ENCODE data around the gene ZNF844. TPM values are rescaled to one million over a fixed set of nuclear protein-coding genes. Genes with fewer than 3 reads are reported as not detected.
A peak's percentile ranks its signal among the peaks of the same experiment; 100 is the strongest.
"Not testable (repeated sequence)": the region's sequence is repeated elsewhere in the genome, so short reads cannot be mapped to it uniquely, and the experiment has no call there.

ZNF844 gene
- total RNA-seq, 1 donor, result 2.0 TPM

DNA sequence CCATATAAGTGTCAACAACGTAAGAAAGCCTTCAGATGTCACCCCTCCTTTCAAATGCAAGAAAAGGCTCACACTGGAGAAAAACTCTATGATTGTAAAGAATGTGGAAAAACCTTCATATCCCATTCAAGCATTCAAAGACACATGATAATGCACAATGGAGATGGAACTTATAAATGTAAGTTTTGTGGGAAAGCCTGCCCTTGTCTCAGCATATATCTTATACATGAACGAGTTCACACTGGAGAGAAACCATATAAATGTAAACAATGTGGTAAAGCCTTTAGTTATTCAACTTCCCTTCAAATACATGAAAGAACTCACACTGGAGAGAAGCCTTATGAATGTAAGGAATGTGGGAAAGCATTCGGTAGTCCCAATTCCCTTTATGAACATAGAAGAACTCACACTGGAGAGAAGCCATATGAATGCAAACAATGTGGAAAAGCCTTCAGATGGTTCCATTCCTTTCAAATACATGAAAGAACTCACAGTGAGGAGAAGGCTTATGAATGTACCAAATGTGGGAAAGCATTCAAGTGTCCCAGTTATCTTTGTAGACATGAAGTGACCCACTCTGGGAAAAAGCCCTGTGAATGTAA, 11.1 kb downstream of the ZNF844 start:
- DNase-seq (ENCODE audit: low read depth), result no peak
- TF ChIP-seq, protein P1, sequence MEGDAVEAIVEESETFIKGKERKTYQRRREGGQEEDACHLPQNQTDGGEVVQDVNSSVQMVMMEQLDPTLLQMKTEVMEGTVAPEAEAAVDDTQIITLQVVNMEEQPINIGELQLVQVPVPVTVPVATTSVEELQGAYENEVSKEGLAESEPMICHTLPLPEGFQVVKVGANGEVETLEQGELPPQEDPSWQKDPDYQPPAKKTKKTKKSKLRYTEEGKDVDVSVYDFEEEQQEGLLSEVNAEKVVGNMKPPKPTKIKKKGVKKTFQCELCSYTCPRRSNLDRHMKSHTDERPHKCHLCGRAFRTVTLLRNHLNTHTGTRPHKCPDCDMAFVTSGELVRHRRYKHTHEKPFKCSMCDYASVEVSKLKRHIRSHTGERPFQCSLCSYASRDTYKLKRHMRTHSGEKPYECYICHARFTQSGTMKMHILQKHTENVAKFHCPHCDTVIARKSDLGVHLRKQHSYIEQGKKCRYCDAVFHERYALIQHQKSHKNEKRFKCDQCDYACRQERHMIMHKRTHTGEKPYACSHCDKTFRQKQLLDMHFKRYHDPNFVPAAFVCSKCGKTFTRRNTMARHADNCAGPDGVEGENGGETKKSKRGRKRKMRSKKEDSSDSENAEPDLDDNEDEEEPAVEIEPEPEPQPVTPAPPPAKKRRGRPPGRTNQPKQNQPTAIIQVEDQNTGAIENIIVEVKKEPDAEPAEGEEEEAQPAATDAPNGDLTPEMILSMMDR (IDR thresholded peaks at IDR 0.05; ENCODE audit: insufficient read depth, low read length), result no peak
- no peak overlapping the region for H3K4me3 ChIP-seq (ENCODE audit: low read depth, low read length)

DNA sequence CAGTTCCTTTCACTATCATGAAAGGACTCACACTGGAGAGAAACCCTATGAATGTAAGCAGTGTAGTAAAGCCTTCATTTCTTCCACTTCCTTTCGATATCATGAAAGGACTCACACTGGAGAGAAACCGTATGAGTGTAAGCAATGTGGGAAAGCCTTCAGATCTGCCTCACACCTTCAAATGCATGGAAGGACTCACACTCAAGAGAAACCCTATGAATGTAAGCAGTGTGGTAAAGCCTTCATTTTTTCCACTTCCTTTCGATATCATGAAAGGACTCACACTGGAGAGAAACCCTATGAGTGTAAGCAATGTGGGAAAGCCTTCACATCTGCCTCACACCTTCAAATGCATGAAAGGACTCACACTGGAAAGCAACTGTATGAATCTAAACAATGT, 11.8 kb downstream of the ZNF844 start:
- not testable (repeated sequence) for DNase-seq (ENCODE audit: low read depth)

DNA sequence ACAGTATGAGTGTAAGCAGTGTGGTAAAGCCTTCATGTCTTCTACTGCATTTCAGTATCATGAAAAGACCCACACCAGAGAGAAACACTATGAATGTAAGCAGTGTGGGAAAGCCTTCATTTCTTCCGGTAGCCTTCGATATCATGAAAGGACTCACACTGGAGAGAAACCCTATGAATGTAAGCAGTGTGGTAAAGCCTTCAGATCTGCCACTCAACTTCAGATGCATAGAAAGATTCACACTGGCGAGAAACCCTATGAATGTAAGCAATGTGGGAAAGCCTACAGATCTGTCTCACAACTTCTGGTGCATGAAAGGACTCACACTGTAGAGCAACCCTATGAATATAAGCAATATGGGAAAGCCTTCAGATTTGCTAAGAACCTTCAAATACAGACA, 12.8 kb downstream of the ZNF844 start:
- TF ChIP-seq, protein P1 (IDR thresholded peaks at IDR 0.05; ENCODE audit: insufficient read depth, low read length), result no peak
- no peak for DNase-seq (ENCODE audit: low read depth)
- H3K4me3 ChIP-seq (ENCODE audit: low read depth, low read length), result no peak overlapping the region

More for the DNA sequence above, 11.8 kb downstream of the ZNF844 start:
- not testable (repeated sequence) for H3K4me3 ChIP-seq (ENCODE audit: low read depth, low read length)

DNA sequence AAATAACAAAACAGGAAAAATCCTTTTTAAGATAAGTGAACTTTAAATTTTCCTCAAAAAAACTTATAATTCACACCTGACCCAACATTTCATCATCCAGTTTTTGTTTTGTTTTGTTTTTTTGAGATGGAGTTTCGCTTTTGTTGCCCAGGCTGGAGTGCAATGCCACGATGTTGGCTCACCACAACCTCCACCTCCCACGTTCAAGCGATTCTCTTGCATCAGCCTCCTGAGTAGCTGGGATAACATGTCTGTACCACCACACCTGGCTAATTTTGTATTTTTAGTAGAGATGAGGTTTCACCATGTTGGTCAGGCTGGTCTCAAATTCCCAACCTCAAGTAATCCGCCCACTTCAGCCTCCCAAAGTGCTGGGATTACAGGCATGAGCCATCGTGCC, 18.8 kb downstream of the ZNF844 start:
- DNase-seq (ENCODE audit: low read depth); H3K4me3 ChIP-seq (ENCODE audit: low read depth, low read length): not testable (repeated sequence)

DNA sequence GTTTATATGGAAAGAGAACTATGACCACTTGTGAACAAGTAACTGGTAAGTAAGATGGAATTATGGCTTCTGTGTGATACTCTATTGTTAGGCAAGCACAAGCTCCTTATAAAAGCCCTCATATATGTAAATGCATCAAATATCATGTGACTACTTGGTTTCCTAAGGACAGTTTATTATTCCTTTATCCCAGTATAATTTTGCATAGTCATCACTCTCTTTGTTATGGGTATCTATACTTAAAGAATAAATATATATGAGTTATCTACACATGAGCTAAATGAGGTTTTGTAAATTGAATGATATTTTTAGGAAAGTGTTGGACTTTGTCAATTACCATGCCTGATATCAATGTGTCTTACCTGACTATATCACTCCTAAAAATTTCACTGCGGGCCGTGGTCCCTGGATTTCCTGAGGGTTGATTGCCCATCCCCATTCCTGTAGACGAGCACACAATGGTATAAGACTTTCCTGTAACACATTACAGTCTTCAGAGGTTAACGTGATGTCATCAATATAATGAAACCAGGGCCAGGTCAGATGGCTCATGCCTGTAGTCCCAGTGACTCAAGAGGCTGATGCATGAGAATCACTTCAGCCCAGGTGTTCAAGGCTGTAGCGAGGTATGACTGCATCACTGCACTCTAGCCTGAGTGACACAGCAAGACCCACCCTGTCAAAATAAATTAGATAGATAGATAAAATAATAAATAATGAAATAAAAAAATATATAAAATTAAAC, 20.7 kb downstream of the ZNF844 start:
- TF ChIP-seq, protein P1 (IDR thresholded peaks at IDR 0.05; ENCODE audit: insufficient read depth, low read length), result no peak
- DNase-seq (ENCODE audit: low read depth), result no peak

DNA sequence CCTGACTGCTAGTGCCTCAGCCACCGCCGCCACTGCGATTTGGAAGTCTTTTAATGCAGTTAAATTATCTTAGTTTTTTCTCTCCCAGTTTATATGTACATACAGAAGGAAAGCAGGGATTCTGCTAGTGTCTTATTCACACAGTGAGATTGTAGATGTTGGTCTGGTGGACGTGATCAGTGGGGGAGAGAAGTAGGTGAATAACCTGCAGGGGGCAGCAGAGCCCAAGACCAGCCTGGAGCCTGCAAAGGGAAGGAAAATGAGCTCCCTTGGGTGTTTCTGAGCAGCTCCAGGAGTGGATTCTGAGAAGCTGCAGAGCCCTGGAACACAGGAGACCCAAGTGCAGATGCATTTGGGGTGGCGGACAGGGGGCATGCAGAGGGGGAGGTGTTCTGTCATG, 26.3 kb downstream of the ZNF844 start:
- TF ChIP-seq, protein P1 (IDR thresholded peaks at IDR 0.05; ENCODE audit: insufficient read depth, low read length), result peak; percentile 65

More for the DNA sequence above, 20.7 kb downstream of the ZNF844 start:
- no peak overlapping the region for H3K4me3 ChIP-seq (ENCODE audit: low read depth, low read length)

DNA sequence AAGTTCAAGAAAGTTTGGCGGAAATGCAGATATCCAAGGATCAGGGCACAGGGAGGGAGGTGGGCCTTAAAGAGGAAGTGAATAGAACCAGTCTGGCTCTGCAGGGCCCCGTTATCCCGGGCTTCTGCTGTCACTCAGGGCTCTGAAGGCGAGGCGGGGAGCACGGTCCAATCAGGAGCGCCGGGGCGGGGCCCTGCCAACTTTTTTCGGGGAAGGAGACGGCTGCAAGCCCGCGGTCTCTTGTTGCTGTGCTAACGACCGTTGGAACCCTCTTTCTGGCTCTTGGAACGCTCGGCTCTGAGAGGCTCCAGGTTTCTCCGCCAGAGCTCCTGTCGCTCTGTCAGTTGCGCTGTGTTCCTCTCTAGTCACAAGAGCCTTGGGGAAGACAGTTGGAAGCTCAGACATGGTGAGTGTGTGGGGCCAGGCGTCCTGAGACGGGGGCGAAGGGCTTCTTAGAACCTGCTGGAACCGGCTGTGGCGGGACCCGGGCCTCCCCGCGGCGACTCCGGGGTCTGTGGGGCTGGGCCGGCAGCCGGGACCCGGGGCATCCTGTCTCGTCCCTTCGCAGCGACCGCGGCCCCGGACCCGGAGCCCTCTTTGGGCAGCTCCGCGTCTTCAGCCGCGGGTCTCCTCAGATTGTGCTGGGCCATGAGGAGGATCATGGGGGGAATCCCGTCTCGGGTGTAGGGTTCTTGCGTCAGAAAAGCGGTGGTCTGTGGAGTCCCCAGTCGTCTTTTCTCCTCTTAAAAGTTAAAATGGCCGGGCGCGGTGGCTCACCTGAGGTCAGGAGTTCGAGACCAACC, 27.7 kb downstream of the ZNF844 start:
- peak overlapping the region; percentile 75 for H3K4me3 ChIP-seq (ENCODE audit: low read depth, low read length)
- peak; percentile 79 for DNase-seq (ENCODE audit: low read depth)
- TF ChIP-seq, protein P1 (IDR thresholded peaks at IDR 0.05; ENCODE audit: insufficient read depth, low read length), result no peak

More for the DNA sequence above, 26.3 kb downstream of the ZNF844 start:
- DNase-seq (ENCODE audit: low read depth), result peak; percentile 70
- H3K4me3 ChIP-seq (ENCODE audit: low read depth, low read length), result no peak overlapping the region

Measured in fibroblast of the aortic adventitia (primary cell).